Thymus (tissue), 2 donors: Measurements from ENCODE around the gene DPM3. TPM values are rescaled to one million over a fixed set of nuclear protein-coding genes. Genes with fewer than 3 reads are reported as not detected.

Experiments used
- polyA plus RNA-seq: library from polyadenylated mRNA; stranded (reverse); fragments of 200-250 nt; gene quantifications from one replicate; pipeline ENCODE4 v1.2.3, GENCODE V29; 2013
- total RNA-seq: library from RNA; stranded (reverse); fragments of 120-200 nt; gene quantifications from one replicate; pipeline ENCODE4 v1.2.4, GENCODE V29; 2013
- donor health status: healthy.

The DPM3 gene
- total and polyA plus RNA-seq, 2 donors = 34.0 to 155 TPM

Other genes with a start within 250 kb of the DPM3 start
- 14.7 TPM for gene PMVK, start 203.8 kb downstream of the DPM3 start, total RNA-seq
- 27.5 TPM for gene PMVK, start 203.8 kb downstream of the DPM3 start, polyA plus RNA-seq
- gene PBXIP1, start 184.4 kb downstream of the DPM3 start, total RNA-seq = 91.5 TPM
- 104 TPM for gene PBXIP1, start 184.4 kb downstream of the DPM3 start, polyA plus RNA-seq
- 15.3 TPM for gene PYGO2, start 178.7 kb downstream of the DPM3 start, total RNA-seq
- gene PYGO2, start 178.7 kb downstream of the DPM3 start, polyA plus RNA-seq = 24.5 TPM
- gene SHC1, start 169.8 kb downstream of the DPM3 start, total RNA-seq = 30.5 TPM
- gene SHC1, start 169.8 kb downstream of the DPM3 start, polyA plus RNA-seq = 66.7 TPM
- gene CKS1B, start 165.8 kb downstream of the DPM3 start, total RNA-seq = 113 TPM
- gene CKS1B, start 165.8 kb downstream of the DPM3 start, polyA plus RNA-seq = 32.8 TPM
- 26.7 TPM for gene FLAD1, start 157.2 kb downstream of the DPM3 start, total RNA-seq
- 34.8 TPM for gene FLAD1, start 157.2 kb downstream of the DPM3 start, polyA plus RNA-seq
- 0.09 TPM for gene LENEP, start 146.9 kb downstream of the DPM3 start, total RNA-seq
- gene LENEP, start 146.9 kb downstream of the DPM3 start, polyA plus RNA-seq = 0.16 TPM
- gene ZBTB7B, start 137.7 kb downstream of the DPM3 start, total RNA-seq = 12.1 TPM
- gene ZBTB7B, start 137.7 kb downstream of the DPM3 start, polyA plus RNA-seq = 21.9 TPM
- gene DCST2, start 106.8 kb downstream of the DPM3 start, total RNA-seq = 0.24 TPM
- gene DCST2, start 106.8 kb downstream of the DPM3 start, polyA plus RNA-seq = 7.8 TPM
- gene DCST1, start 106.7 kb downstream of the DPM3 start, total RNA-seq = not detected
- gene DCST1, start 106.7 kb downstream of the DPM3 start, polyA plus RNA-seq = not detected
- 12.2 TPM for gene ADAM15, start 89.2 kb downstream of the DPM3 start, total RNA-seq
- 91.5 TPM for gene ADAM15, start 89.2 kb downstream of the DPM3 start, polyA plus RNA-seq
- 4.9 TPM for gene EFNA4, start 76.8 kb downstream of the DPM3 start, total RNA-seq
- 7.4 TPM for gene EFNA4, start 76.8 kb downstream of the DPM3 start, polyA plus RNA-seq
- gene EFNA3, start 61.7 kb downstream of the DPM3 start, total RNA-seq = 2.1 TPM
- 3.4 TPM for gene EFNA3, start 61.7 kb downstream of the DPM3 start, polyA plus RNA-seq
- gene EFNA1, start 12.7 kb downstream of the DPM3 start, total RNA-seq = 14.5 TPM
- 52.6 TPM for gene EFNA1, start 12.7 kb downstream of the DPM3 start, polyA plus RNA-seq
- 25.7 TPM for gene SLC50A1, start 4.7 kb downstream of the DPM3 start, total RNA-seq
- gene SLC50A1, start 4.7 kb downstream of the DPM3 start, polyA plus RNA-seq = 54.5 TPM
- gene KRTCAP2, start 32.8 kb upstream of the DPM3 start, total RNA-seq = 97.7 TPM
- gene KRTCAP2, start 32.8 kb upstream of the DPM3 start, polyA plus RNA-seq = 223 TPM
- 1.9 TPM for gene TRIM46, start 33.3 kb upstream of the DPM3 start, total RNA-seq
- 4.3 TPM for gene TRIM46, start 33.3 kb upstream of the DPM3 start, polyA plus RNA-seq
- 7.6 TPM for gene THBS3, start 67.4 kb upstream of the DPM3 start, total RNA-seq
- 46.1 TPM for gene THBS3, start 67.4 kb upstream of the DPM3 start, polyA plus RNA-seq
- gene MTX1, start 68.2 kb upstream of the DPM3 start, total RNA-seq = 35.1 TPM
- 36.8 TPM for gene MTX1, start 68.2 kb upstream of the DPM3 start, polyA plus RNA-seq
- gene ENTREP3, start 115.0 kb upstream of the DPM3 start, total RNA-seq = 2.1 TPM
- 12.5 TPM for gene ENTREP3, start 115.0 kb upstream of the DPM3 start, polyA plus RNA-seq
- gene SCAMP3, start 121.8 kb upstream of the DPM3 start, total RNA-seq = 29.1 TPM
- gene SCAMP3, start 121.8 kb upstream of the DPM3 start, polyA plus RNA-seq = 59.1 TPM
- gene CLK2, start 133.0 kb upstream of the DPM3 start, total RNA-seq = 28.9 TPM
- gene CLK2, start 133.0 kb upstream of the DPM3 start, polyA plus RNA-seq = 86.5 TPM
- gene HCN3, start 136.9 kb upstream of the DPM3 start, total RNA-seq = 0.76 TPM
- gene HCN3, start 136.9 kb upstream of the DPM3 start, polyA plus RNA-seq = 2.6 TPM
- 0.19 TPM for gene PKLR, start 160.9 kb upstream of the DPM3 start, total RNA-seq
- gene PKLR, start 160.9 kb upstream of the DPM3 start, polyA plus RNA-seq = 0.05 TPM
- gene FDPS, start 168.3 kb upstream of the DPM3 start, total RNA-seq = 175 TPM
- 119 TPM for gene FDPS, start 168.3 kb upstream of the DPM3 start, polyA plus RNA-seq
- 7.5 TPM for gene RUSC1, start 180.4 kb upstream of the DPM3 start, total RNA-seq
- 18.0 TPM for gene RUSC1, start 180.4 kb upstream of the DPM3 start, polyA plus RNA-seq